ENCODE measurements around the gene CEP120. TPM values are rescaled to one million over a fixed set of nuclear protein-coding genes. Genes with fewer than 3 reads are reported as not detected.

Gene CEP120
- total RNA-seq, 2 donors from 2014 or later: 14.5 to 37.5 TPM

- Histone ChIP-seq H3K4me1 (replicated peaks) (no peaks in the 10 kb centered on the region), H3K9me3 (no peaks in the 10 kb centered on the region), H3K36me3 (no peaks in the 10 kb centered on the region), H3K4me3 (no peak overlapping the region), H3K27ac (no peak overlapping the region), H3K27me3 (replicated peaks; ENCODE audit: insufficient read depth) (no peaks in the 10 kb centered on the region)
- TF ChIP-seq CTCF (IDR thresholded peaks at IDR 0.05) (no peak), POLR2AphosphoS5 (IDR thresholded peaks at IDR 0.05) (peak; percentile 10)
- intact Hi-C loops (cut with DNase I): loop anchor here (10.0 kb wide), 1 partner anchor 325 kb away; the partner anchor contains the start of gene PPIC
- DNase-seq (ENCODE audit: low spot score): no peak
- 30% methylated on average over 5 of the region's 5 CpGs for WGBS
Measured at GRCh38 chr5:123359454-123360200, 63.6 kb downstream of the CEP120 start.

- no peaks in the 10 kb centered on the region for H3K36me3 ChIP-seq
- no peaks in the 10 kb centered on the region for H3K4me1 ChIP-seq (replicated peaks)
- no peaks in the 10 kb centered on the region for H3K9me3 ChIP-seq
- H3K27ac ChIP-seq: no peak overlapping the region
- TF ChIP-seq POLR2A (IDR thresholded peaks at IDR 0.05) (no peak), CTCF (IDR thresholded peaks at IDR 0.05) (no peak), POLR2AphosphoS5 (IDR thresholded peaks at IDR 0.05) (no peak)
- intact Hi-C loops (cut with DNase I): no loop called here
- no peak overlapping the region for H3K4me3 ChIP-seq
- no peaks in the 10 kb centered on the region for H3K27me3 ChIP-seq (replicated peaks; ENCODE audit: insufficient read depth)
- WGBS: 71% methylated on average over 1 of the region's 1 CpG
- no peak for DNase-seq (ENCODE audit: low spot score)
Measured at GRCh38 chr5:123358751-123359150, 64.5 kb downstream of the CEP120 start.

GRCh38 chr5:123358304-123358703 lies 64.9 kb downstream of the CEP120 start:
- no peak overlapping the region for H3K27ac ChIP-seq
- intact Hi-C loops (cut with DNase I): no loop called here
- no peaks in the 10 kb centered on the region for H3K27me3 ChIP-seq (replicated peaks; ENCODE audit: insufficient read depth)
- no peak for DNase-seq (ENCODE audit: low spot score)
- H3K9me3 ChIP-seq: no peaks in the 10 kb centered on the region
- 49% methylated on average over 1 of the region's 1 CpG for WGBS
- no peaks in the 10 kb centered on the region for H3K36me3 ChIP-seq
- H3K4me3 ChIP-seq: no peak overlapping the region
- no peaks in the 10 kb centered on the region for H3K4me1 ChIP-seq (replicated peaks)
- TF ChIP-seq CTCF (IDR thresholded peaks at IDR 0.05): no peak
- TF ChIP-seq POLR2AphosphoS5 (IDR thresholded peaks at IDR 0.05): no peak
- TF ChIP-seq POLR2A (IDR thresholded peaks at IDR 0.05): no peak

- Histone ChIP-seq H3K9me3 (no peaks in the 10 kb centered on the region), H3K4me3 (no peak overlapping the region), H3K36me3 (no peaks in the 10 kb centered on the region), H3K27ac (no peak overlapping the region), H3K27me3 (replicated peaks; ENCODE audit: insufficient read depth) (no peaks in the 10 kb centered on the region), H3K4me1 (replicated peaks) (no peaks in the 10 kb centered on the region)
- intact Hi-C loops (cut with DNase I): no loop called here
- WGBS: 91% methylated on average over 2 of the region's 2 CpGs
- DNase-seq (ENCODE audit: low spot score): no peak
- TF ChIP-seq POLR2AphosphoS5 (IDR thresholded peaks at IDR 0.05) (no peak), POLR2A (IDR thresholded peaks at IDR 0.05) (no peak), CTCF (IDR thresholded peaks at IDR 0.05) (no peak)
Measured at GRCh38 chr5:123351820-123352219, 71.4 kb downstream of the CEP120 start.

GRCh38 chr5:123351240-123351639 lies 72.0 kb downstream of the CEP120 start:
- WGBS: 80% methylated on average over 1 of the region's 1 CpG
- Histone ChIP-seq H3K27me3 (replicated peaks; ENCODE audit: insufficient read depth) (no peaks in the 10 kb centered on the region), H3K4me1 (replicated peaks) (no peaks in the 10 kb centered on the region), H3K9me3 (no peaks in the 10 kb centered on the region), H3K27ac (no peak overlapping the region), H3K36me3 (no peaks in the 10 kb centered on the region), H3K4me3 (no peak overlapping the region)
- DNase-seq (ENCODE audit: low spot score): no peak
- intact Hi-C loops (cut with DNase I): no loop called here
- TF ChIP-seq POLR2AphosphoS5 (IDR thresholded peaks at IDR 0.05) (no peak), CTCF (IDR thresholded peaks at IDR 0.05) (no peak), POLR2A (IDR thresholded peaks at IDR 0.05) (no peak)

Measured in prostate gland (tissue), 2 donors.